ENCODE data around the gene FREM1. TPM values are rescaled to one million over a fixed set of nuclear protein-coding genes. Genes with fewer than 3 reads are reported as not detected.

Gene FREM1
- total and polyA plus RNA-seq, 10 of the 15 experiments (the other 5 are each of a cell fraction or from before 2014, with no cell fraction given) = 0.01 to 0.16 (median 0.08) TPM; not detected in 7

DNA sequence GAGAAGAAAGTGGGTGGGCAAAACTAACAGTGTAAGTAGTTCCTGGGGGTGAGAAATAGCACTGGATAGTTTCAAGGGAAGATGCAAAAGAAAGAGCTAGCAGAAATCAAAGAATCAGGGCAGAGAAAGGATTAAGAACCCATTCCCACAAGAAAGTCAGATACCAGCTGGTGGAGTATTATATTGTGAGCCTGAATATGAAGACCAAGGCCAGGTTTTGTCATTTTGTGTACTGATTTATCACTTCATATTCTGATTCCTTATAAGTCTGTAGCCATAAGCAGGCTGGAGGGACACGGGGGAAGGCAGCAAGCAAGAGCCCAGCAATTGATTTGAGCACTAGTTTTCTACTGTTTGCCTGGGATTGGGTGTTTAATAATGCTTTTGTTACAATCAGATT is 80.2 kb downstream of the FREM1 start:
- in situ Hi-C loops (cut with MboI) (no loop called here), intact Hi-C loops (cut with micrococcal nuclease; ENCODE audit: unreplicated experiment) (no loop called here)
- 0% methylated on average over 1 of the region's 1 CpG for WGBS (ENCODE audit: insufficient coverage, insufficient replicate concordance, low lambda C conversion rate, missing lambda C conversion rate)
- FAIRE-seq (no peak), ATAC-seq (no peak), DNase-seq (ENCODE audit: low read depth, low spot score) (no peak)
- Histone ChIP-seq H2AFZ (ENCODE audit: control insufficient read depth, low read depth, low read length) (no peak overlapping the region), H3K9me3 (replicated peaks; ENCODE audit: control insufficient read depth, insufficient read depth, low read length) (no peaks in the 10 kb centered on the region), H3K27ac (ENCODE audit: control insufficient read depth, insufficient read depth) (no peak overlapping the region), H3K36me3 (ENCODE audit: control insufficient read depth in 2 of 2, insufficient read depth in 2 of 2, low read length in 1 of 2) (no peaks in the 10 kb centered on the region), H3K9ac (ENCODE audit: control insufficient read depth, insufficient read depth, low read length) (no peak overlapping the region), H3K4me2 (ENCODE audit: control insufficient read depth, insufficient read depth) (no peak overlapping the region), H4K20me1 (ENCODE audit: control insufficient read depth, insufficient read depth) (no peaks in the 10 kb centered on the region), H3K4me3 (no peak overlapping the region), H3K79me2 (ENCODE audit: control insufficient read depth, insufficient read depth, low read length) (no peaks in the 10 kb centered on the region), H3K27me3 (replicated peaks in 1 of 2; ENCODE audit: control insufficient read depth in 2 of 2, insufficient read depth in 2 of 2, low read length in 1 of 2) (no peaks in the 10 kb centered on the region), H3K4me1 (ENCODE audit: control insufficient read depth, insufficient read depth, low read length) (no peaks in the 10 kb centered on the region)
- POLR2A ChIA-PET = no interaction called here
- CTCF ChIA-PET = no interaction called here
- TF ChIP-seq BACH1 (IDR thresholded peaks at IDR 0.05; ENCODE audit: borderline replicate concordance) (no peak), FOXM1 (IDR thresholded peaks at IDR 0.05; ENCODE audit: low read depth, low read length) (no peak), TAF1 (IDR thresholded peaks at IDR 0.05; ENCODE audit: borderline replicate concordance, low read depth, low read length) (no peak), EGR1 (IDR thresholded peaks at IDR 0.05; ENCODE audit: borderline replicate concordance in 1 of 2, low read depth in 2 of 2, low read length in 2 of 2) (no peak), CHD4 (IDR thresholded peaks at IDR 0.05) (no peak), IRF4 (IDR thresholded peaks at IDR 0.05; ENCODE audit: low read depth, low read length) (no peak), NFXL1 (IDR thresholded peaks at IDR 0.05; ENCODE audit: borderline replicate concordance) (no peak), IKZF2 (IDR thresholded peaks at IDR 0.05) (no peak), YY1 (IDR thresholded peaks at IDR 0.05; ENCODE audit: low read depth, low read length) (no peak), MYC (IDR thresholded peaks at IDR 0.05; ENCODE audit: insufficient read depth, insufficient read length, insufficient replicate concordance, low read length, severe bottlenecking) (no peak)
- TF ChIP-seq, protein P1, sequence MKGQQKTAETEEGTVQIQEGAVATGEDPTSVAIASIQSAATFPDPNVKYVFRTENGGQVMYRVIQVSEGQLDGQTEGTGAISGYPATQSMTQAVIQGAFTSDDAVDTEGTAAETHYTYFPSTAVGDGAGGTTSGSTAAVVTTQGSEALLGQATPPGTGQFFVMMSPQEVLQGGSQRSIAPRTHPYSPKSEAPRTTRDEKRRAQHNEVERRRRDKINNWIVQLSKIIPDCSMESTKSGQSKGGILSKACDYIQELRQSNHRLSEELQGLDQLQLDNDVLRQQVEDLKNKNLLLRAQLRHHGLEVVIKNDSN (IDR thresholded peaks at IDR 0.05; ENCODE audit: borderline replicate concordance, extremely low read length, insufficient read depth, low read depth, low read length) = no peak
- TF ChIP-seq, protein P2, sequence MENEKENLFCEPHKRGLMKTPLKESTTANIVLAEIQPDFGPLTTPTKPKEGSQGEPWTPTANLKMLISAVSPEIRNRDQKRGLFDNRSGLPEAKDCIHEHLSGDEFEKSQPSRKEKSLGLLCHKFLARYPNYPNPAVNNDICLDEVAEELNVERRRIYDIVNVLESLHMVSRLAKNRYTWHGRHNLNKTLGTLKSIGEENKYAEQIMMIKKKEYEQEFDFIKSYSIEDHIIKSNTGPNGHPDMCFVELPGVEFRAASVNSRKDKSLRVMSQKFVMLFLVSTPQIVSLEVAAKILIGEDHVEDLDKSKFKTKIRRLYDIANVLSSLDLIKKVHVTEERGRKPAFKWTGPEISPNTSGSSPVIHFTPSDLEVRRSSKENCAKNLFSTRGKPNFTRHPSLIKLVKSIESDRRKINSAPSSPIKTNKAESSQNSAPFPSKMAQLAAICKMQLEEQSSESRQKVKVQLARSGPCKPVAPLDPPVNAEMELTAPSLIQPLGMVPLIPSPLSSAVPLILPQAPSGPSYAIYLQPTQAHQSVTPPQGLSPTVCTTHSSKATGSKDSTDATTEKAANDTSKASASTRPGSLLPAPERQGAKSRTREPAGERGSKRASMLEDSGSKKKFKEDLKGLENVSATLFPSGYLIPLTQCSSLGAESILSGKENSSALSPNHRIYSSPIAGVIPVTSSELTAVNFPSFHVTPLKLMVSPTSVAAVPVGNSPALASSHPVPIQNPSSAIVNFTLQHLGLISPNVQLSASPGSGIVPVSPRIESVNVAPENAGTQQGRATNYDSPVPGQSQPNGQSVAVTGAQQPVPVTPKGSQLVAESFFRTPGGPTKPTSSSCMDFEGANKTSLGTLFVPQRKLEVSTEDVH (IDR thresholded peaks at IDR 0.05; ENCODE audit: low read depth, partially characterized antibody) = no peak
- TF ChIP-seq, protein P3, sequence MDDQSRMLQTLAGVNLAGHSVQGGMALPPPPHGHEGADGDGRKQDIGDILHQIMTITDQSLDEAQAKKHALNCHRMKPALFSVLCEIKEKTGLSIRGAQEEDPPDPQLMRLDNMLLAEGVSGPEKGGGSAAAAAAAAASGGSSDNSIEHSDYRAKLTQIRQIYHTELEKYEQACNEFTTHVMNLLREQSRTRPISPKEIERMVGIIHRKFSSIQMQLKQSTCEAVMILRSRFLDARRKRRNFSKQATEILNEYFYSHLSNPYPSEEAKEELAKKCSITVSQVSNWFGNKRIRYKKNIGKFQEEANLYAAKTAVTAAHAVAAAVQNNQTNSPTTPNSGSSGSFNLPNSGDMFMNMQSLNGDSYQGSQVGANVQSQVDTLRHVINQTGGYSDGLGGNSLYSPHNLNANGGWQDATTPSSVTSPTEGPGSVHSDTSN (IDR thresholded peaks at IDR 0.05; ENCODE audit: insufficient replicate concordance, low read depth, low read length) = no peak
- TF ChIP-seq, protein P4, sequence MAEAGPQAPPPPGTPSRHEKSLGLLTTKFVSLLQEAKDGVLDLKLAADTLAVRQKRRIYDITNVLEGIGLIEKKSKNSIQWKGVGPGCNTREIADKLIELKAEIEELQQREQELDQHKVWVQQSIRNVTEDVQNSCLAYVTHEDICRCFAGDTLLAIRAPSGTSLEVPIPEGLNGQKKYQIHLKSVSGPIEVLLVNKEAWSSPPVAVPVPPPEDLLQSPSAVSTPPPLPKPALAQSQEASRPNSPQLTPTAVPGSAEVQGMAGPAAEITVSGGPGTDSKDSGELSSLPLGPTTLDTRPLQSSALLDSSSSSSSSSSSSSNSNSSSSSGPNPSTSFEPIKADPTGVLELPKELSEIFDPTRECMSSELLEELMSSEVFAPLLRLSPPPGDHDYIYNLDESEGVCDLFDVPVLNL (IDR thresholded peaks at IDR 0.05; ENCODE audit: low read depth, low read length) = no peak
- TF ChIP-seq, protein P5, sequence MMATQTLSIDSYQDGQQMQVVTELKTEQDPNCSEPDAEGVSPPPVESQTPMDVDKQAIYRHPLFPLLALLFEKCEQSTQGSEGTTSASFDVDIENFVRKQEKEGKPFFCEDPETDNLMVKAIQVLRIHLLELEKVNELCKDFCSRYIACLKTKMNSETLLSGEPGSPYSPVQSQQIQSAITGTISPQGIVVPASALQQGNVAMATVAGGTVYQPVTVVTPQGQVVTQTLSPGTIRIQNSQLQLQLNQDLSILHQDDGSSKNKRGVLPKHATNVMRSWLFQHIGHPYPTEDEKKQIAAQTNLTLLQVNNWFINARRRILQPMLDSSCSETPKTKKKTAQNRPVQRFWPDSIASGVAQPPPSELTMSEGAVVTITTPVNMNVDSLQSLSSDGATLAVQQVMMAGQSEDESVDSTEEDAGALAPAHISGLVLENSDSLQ (IDR thresholded peaks at IDR 0.05) = no peak
- RAD21 ChIA-PET (ENCODE audit: unreplicated experiment) = no interaction called here
- no TSS peak for BruUV-seq (replicated peaks)
- SMC1A ChIA-PET (ENCODE audit: uncharacterized antibody, unreplicated experiment) = interaction anchor here (0.6 kb wide), 1 partner anchor 155 kb away, joined by 3 read pairs; no protein-coding TSS in a partner anchor
